H1 (cell line): ENCODE data around the gene CIZ1. TPM values are rescaled to one million over a fixed set of nuclear protein-coding genes. Genes with fewer than 3 reads are reported as not detected.

ENCODE experiments used
- CTCF ChIA-PET: fragments of 300-600 bp; sonication (Branson Sonifier 250); formaldehyde crosslinking; loops from one replicate; lab custom pipeline; 2021; ENCODE audit not compliant: partially characterized antibody; lab: Charles Lee
- POLR2A ChIA-PET: fragments of 300-600 bp; sonication (Branson Sonifier 250); formaldehyde crosslinking; loops from one replicate; lab custom pipeline; 2021; ENCODE audit warnings: inconsistent platforms; ENCODE audit not compliant: partially characterized antibody; lab: Charles Lee
- DNase-seq, 2 experiments: peaks; one replicate each; pipeline versions ENCODE4 v3.0.0 to v3.0.0-alpha.2; 2010 to 2022; ENCODE audit warnings: low spot score in 2 of 2, low read depth in 1 of 2, mixed read lengths in 1 of 2
- FAIRE-seq: peaks from 2 replicates; lab custom pipeline; 2011; peaks lifted over from hg19 to GRCh38; lab: Jason Lieb, UNC
- H2AFZ ChIP-seq: 2 replicates; pipeline ENCODE4 v1.8.1; 2012; ENCODE audit warnings: low read length, inconsistent platforms
- H2AK5ac ChIP-seq: 2 replicates; pipeline ENCODE4 v1.6.1; 2013; ENCODE audit warnings: low read depth, low read length
- H2BK120ac ChIP-seq: replicated peaks from 2 replicates; pipeline ENCODE3; 2013; ENCODE audit warnings: low read depth, low read length, inconsistent platforms
- H2BK12ac ChIP-seq: 2 replicates; pipeline ENCODE4 v1.6.1; 2013; ENCODE audit warnings: low read depth, low read length
- H2BK15ac ChIP-seq: 2 replicates; pipeline ENCODE4 v1.6.1; 2013; ENCODE audit warnings: low read length
- H2BK20ac ChIP-seq: 2 replicates; pipeline ENCODE4 v1.6.1; 2013; ENCODE audit warnings: low read length
- H2BK5ac ChIP-seq: 2 replicates; pipeline ENCODE4 v1.6.1; 2013; ENCODE audit warnings: low read depth, low read length
- H3K14ac ChIP-seq: 2 replicates; pipeline ENCODE4 v1.6.1; 2013; ENCODE audit warnings: inconsistent platforms; ENCODE audit not compliant: insufficient read length
- H3K18ac ChIP-seq: 2 replicates; pipeline ENCODE4 v1.6.1; 2013; ENCODE audit warnings: low read length; ENCODE audit errors: extremely low read depth
- H3K23ac ChIP-seq: 2 replicates; pipeline ENCODE4 v1.6.1; 2013; ENCODE audit warnings: inconsistent platforms; ENCODE audit not compliant: insufficient read length
- H3K23me2 ChIP-seq: 2 replicates; pipeline ENCODE4 v1.6.1; 2013; ENCODE audit warnings: low read depth, low read length
- H3K27ac ChIP-seq: 2 replicates; pipeline ENCODE4 v1.6.1; 2011; ENCODE audit warnings: low read depth, low read length, inconsistent platforms
- H3K27me3 ChIP-seq, 4 experiments: replicated peaks in 1 of 4; 1 replicate in 1 of 4; 2 replicates in 3 of 4; pipeline versions ENCODE4 v1.6.1 to v1.8.1; 2011 to 2013; ENCODE audit warnings: low read length in 3 of 4, mild to moderate bottlenecking in 3 of 4, inconsistent platforms in 2 of 4, mixed read lengths in 2 of 4, moderate library complexity in 1 of 4; ENCODE audit not compliant: control insufficient read depth in 3 of 4, insufficient read depth in 3 of 4; ENCODE audit errors: extremely low read depth in 1 of 4
- H3K36me3 ChIP-seq, 4 experiments: 2 replicates each; pipeline versions ENCODE4 v1.6.1 to v1.8.1; 2011 to 2013; ENCODE audit warnings: mild to moderate bottlenecking in 4 of 4, low read length in 3 of 4, moderate library complexity in 2 of 4, control low read depth in 1 of 4, inconsistent platforms in 1 of 4; ENCODE audit not compliant: insufficient read depth in 4 of 4, control insufficient read depth in 2 of 4
- H3K4ac ChIP-seq: replicated peaks from 2 replicates; pipeline ENCODE3; 2013; ENCODE audit warnings: low read length, low read depth, mixed read lengths, inconsistent platforms; ENCODE audit not compliant: insufficient read length
- H3K4me1 ChIP-seq, 4 experiments: replicated peaks in 1 of 4; 1 replicate in 1 of 4; 2 replicates in 3 of 4; pipeline versions ENCODE4 v1.6.1 to v1.8.1; 2011 to 2013; ENCODE audit warnings: low read length in 3 of 4, inconsistent platforms in 2 of 4, mixed read lengths in 1 of 4; ENCODE audit not compliant: insufficient read depth in 4 of 4, control insufficient read depth in 3 of 4
- H3K4me2 ChIP-seq, 2 experiments: 2 replicates each; pipeline versions ENCODE4 v1.6.1 to v1.8.1; 2011 to 2013; ENCODE audit warnings: low read depth in 2 of 2, low read length in 2 of 2, control low read depth in 1 of 2, inconsistent platforms in 1 of 2, mild to moderate bottlenecking in 1 of 2; ENCODE audit not compliant: insufficient read depth in 1 of 2
- H3K4me3 ChIP-seq, 4 experiments: fragments of 200-600, 300-600 bp in 1 of 4; sonication (generic), shearing (Covaris generic), sonication (Bioruptor Twin) in 1 of 4; 2 replicates each; pipeline versions ENCODE4 v1.5.1 to v1.8.1; 2011 to 2016; ENCODE audit warnings: low read length in 4 of 4, low read depth in 3 of 4, control low read depth in 2 of 4, inconsistent platforms in 2 of 4, mild to moderate bottlenecking in 2 of 4, mixed read lengths in 1 of 4, moderate library complexity in 1 of 4; ENCODE audit not compliant: insufficient read depth in 2 of 4; ENCODE audit errors: extremely low read depth in 1 of 4
- H3K56ac ChIP-seq: replicated peaks from 2 replicates; pipeline ENCODE3; 2013; ENCODE audit warnings: low read depth, mild to moderate bottlenecking, mixed read lengths, low read length, inconsistent platforms; ENCODE audit not compliant: insufficient read length
- H3K79me1 ChIP-seq: 2 replicates; pipeline ENCODE4 v1.6.1; 2013; ENCODE audit warnings: low read depth, low read length, control low read depth
- H3K79me2 ChIP-seq, 2 experiments: 2 replicates each; pipeline versions ENCODE4 v1.6.1 to v1.8.1; 2012 to 2013; ENCODE audit warnings: low read length in 2 of 2, mild to moderate bottlenecking in 2 of 2, inconsistent platforms in 1 of 2; ENCODE audit not compliant: insufficient read depth in 2 of 2, control insufficient read depth in 1 of 2
- H3K9ac ChIP-seq, 4 experiments: replicated peaks in 1 of 4; 1 replicate in 1 of 4; 2 replicates in 3 of 4; pipeline versions ENCODE4 v1.6.1 to v1.8.1; 2011 to 2013; ENCODE audit warnings: low read depth in 3 of 4, low read length in 3 of 4, control low read depth in 2 of 4, mild to moderate bottlenecking in 2 of 4, moderate library complexity in 2 of 4, inconsistent platforms in 1 of 4; ENCODE audit errors: extremely low read depth in 1 of 4
- H3K9me3 ChIP-seq, 2 experiments: 2 replicates each; pipeline versions ENCODE4 v1.6.1 to v1.8.1; 2012 to 2013; ENCODE audit warnings: mild to moderate bottlenecking in 2 of 2, moderate library complexity in 2 of 2, control low read depth in 1 of 2, inconsistent platforms in 1 of 2, low read depth in 1 of 2, low read length in 1 of 2, mixed read lengths in 1 of 2; ENCODE audit not compliant: insufficient read depth in 2 of 2
- H4K20me1 ChIP-seq, 2 experiments: replicated peaks in 1 of 2; 2 replicates each; pipeline versions ENCODE3 to v1.8.1; 2011 to 2013; ENCODE audit warnings: inconsistent platforms in 2 of 2, low read length in 2 of 2, mild to moderate bottlenecking in 1 of 2; ENCODE audit not compliant: insufficient read depth in 2 of 2, control insufficient read depth in 1 of 2
- H4K5ac ChIP-seq: 2 replicates; pipeline ENCODE4 v1.6.1; 2013; ENCODE audit warnings: low read length, low read depth, mixed read lengths, inconsistent platforms; ENCODE audit not compliant: insufficient read length
- H4K8ac ChIP-seq: 2 replicates; pipeline ENCODE4 v1.8.0; 2013; ENCODE audit warnings: mild to moderate bottlenecking, moderate library complexity, low read length, inconsistent platforms; ENCODE audit not compliant: insufficient read depth; ENCODE audit errors: extremely low read depth
- H4K91ac ChIP-seq: replicated peaks from 2 replicates; pipeline ENCODE3; 2013; ENCODE audit warnings: low read length, mixed read lengths, inconsistent platforms; ENCODE audit not compliant: insufficient read length
- CEBPB ChIP-seq: IDR thresholded peaks from 2 replicates; pipeline ENCODE4 v1.6.1; 2012; ENCODE audit warnings: low read depth, low read length
- CHD1 ChIP-seq: IDR thresholded peaks from 2 replicates; pipeline ENCODE4 v1.6.1; 2012; ENCODE audit warnings: low read depth, low read length, improper control_type of control experiment
- CREB1 ChIP-seq: IDR thresholded peaks from 2 replicates; pipeline ENCODE4 v1.6.1; 2012; ENCODE audit warnings: inconsistent platforms
- MAFK ChIP-seq: IDR thresholded peaks from 2 replicates; pipeline ENCODE4 v1.6.1; 2012; ENCODE audit warnings: low read depth, mild to moderate bottlenecking, improper control_type of control experiment, low read length
- POLR2AphosphoS5 ChIP-seq: IDR thresholded peaks from 2 replicates; pipeline ENCODE4 v1.6.1; 2011; ENCODE audit warnings: low read depth, low read length
- POU5F1 ChIP-seq: IDR thresholded peaks from 2 replicates; pipeline ENCODE4 v1.6.1; 2011; ENCODE audit warnings: low read depth, mild to moderate bottlenecking, low read length, moderate library complexity
- RFX5 ChIP-seq: IDR thresholded peaks from 2 replicates; pipeline ENCODE4 v1.6.1; 2011; ENCODE audit warnings: low read depth, low read length, improper control_type of control experiment, borderline replicate concordance
- ZNF274 ChIP-seq: IDR thresholded peaks from 2 replicates; pipeline ENCODE4 v1.7.0; 2012; ENCODE audit warnings: low read length, borderline replicate concordance; ENCODE audit errors: extremely low read depth
- WGBS, 2 experiments: shearing (Covaris generic) in 1 of 2; methylation state at CpG; one replicate each; pipeline versions ENCODE4 v1.1.6 to v1.1.7; 2013 to 2015; ENCODE audit warnings: low lambda C conversion rate in 2 of 2, mixed read lengths in 2 of 2, inconsistent platforms in 1 of 2, low coverage in 1 of 2, missing lambda C conversion rate in 1 of 2; ENCODE audit not compliant: insufficient replicate concordance in 2 of 2, insufficient coverage in 1 of 2, insufficient read length in 1 of 2; ENCODE audit errors: extremely low coverage in 1 of 2, missing lambda C conversion rate in 1 of 2; 5-methylcytosine and 5-hydroxymethylcytosine counted together
- polyA plus RNA-seq, 7 experiments: library from polyadenylated mRNA; depleted of rRNA in 3 of 7; stranded (reverse) in 5 of 7; unstranded in 2 of 7; fragments of >200 nt in 5 of 7; fragments of 200-250 nt in 2 of 7; gene quantifications; 1 replicate in 5 of 7; 2 replicates in 1 of 7; 4 replicates in 1 of 7; pipeline versions ENCODE4 v1.2.1 to v1.2.3, GENCODE V29; 2011 to 2013; ENCODE audit warnings: missing spikeins in 2 of 7, mixed read lengths in 2 of 7
- total RNA-seq: library from RNA; stranded (reverse); fragmentation: NEBNext Ultra II Directional; extraction: Animal tissue kit (Norgen Biotek cat#: 25700); gene quantifications from 2 replicates; pipeline ENCODE4 v1.2.1, GENCODE V29; 2021

CIZ1 gene
- total and polyA plus RNA-seq, 2 of the 8 experiments (the other 6 are each of a cell fraction or from before 2014, with no cell fraction given): 66.0 to 107 TPM

DNA sequence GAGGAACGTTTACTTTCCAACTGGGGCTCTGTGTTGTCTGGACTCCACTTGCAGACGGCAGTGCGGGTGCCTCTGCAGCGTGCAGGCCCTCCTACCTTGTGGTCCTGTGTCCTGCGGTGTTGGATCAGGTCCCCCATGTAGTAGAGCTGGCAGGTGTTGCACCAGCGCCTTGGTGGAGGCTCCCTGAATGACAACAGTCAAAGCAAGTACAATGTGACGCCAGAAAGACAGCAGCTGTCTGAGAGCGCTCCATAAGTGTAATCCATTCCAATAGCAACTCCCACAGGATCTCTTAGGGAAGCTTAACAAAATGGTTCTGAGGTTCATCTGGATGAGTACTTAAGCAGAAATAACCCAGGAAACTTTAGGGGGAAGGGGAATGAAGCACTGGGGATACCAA lies 21.4 kb downstream of the CIZ1 start:
- Histone ChIP-seq H3K36me3 (peaks cover 3 to 50% (median 18%) of the 10 kb centered on the region in 4 experiments), H4K5ac (no peak overlapping the region), H3K9ac (no peak overlapping the region), H2BK5ac (no peak overlapping the region), H3K4ac (no peak overlapping the region), H4K8ac (no peak overlapping the region), H3K56ac (no peak overlapping the region), H4K91ac (no peak overlapping the region), H2BK120ac (no peak overlapping the region), H2AFZ (no peak overlapping the region), H3K18ac (no peak overlapping the region), H2BK15ac (no peak overlapping the region), H3K23me2 (no peaks in the 10 kb centered on the region), H3K4me3 (no peak overlapping the region), H3K4me2 (no peak overlapping the region), H3K14ac (no peak overlapping the region), H2AK5ac (no peak overlapping the region), H3K79me2 (no peaks in the 10 kb centered on the region), H3K4me1 (peaks cover 0 to 2% (median 0%) of the 10 kb centered on the region in 4 experiments; a peak in 1 of 7 replicates), H4K20me1 (peaks cover 2 to 3% of the 10 kb centered on the region in 2 experiments), H3K9me3 (no peaks in the 10 kb centered on the region), H3K27me3 (no peaks in the 10 kb centered on the region), H2BK12ac (no peak overlapping the region), H3K79me1 (no peaks in the 10 kb centered on the region), H3K23ac (no peak overlapping the region), H3K27ac (no peak overlapping the region), H2BK20ac (no peak overlapping the region)
- CTCF ChIA-PET: interaction anchor here (1.0 to 1.9 kb wide), 4 partner anchors 9 to 45 kb away, joined by 4 to 8 read pairs (median 4); no protein-coding TSS in a partner anchor
- DNase-seq (no peak), FAIRE-seq (no peak)
- 89% methylated on average over 8 of the region's 8 CpGs; no CpG with 5 or more reads in 1 of the 2 experiments for WGBS, 2 experiments
- TF ChIP-seq RFX5: no peak
- no peak for TF ChIP-seq POLR2AphosphoS5
- no peak for TF ChIP-seq CEBPB
- no peak for TF ChIP-seq CHD1
- TF ChIP-seq MAFK: no peak
- no peak for TF ChIP-seq ZNF274
- TF ChIP-seq POU5F1: no peak
- no peak for TF ChIP-seq CREB1
- POLR2A ChIA-PET: interaction anchor here (0.7 to 2.4 kb wide), 9 partner anchors 9 to 68 kb away, joined by 3 to 16 read pairs (median 3); partner anchors contain the start of gene BBLN
